NCI-H128 (cell line): ENCODE data around the gene RNU1-1.
"Not testable (repeated sequence)": the region's sequence is repeated elsewhere in the genome, so short reads cannot be mapped to it uniquely, and the experiment has no call there.

Experiments used
- DNase-seq: peaks from one replicate; lab custom pipeline; 2025; ENCODE audit not compliant: unreplicated experiment; lab: John Stamatoyannopoulos, UW

The RNU1-1 gene

GRCh38 chr1:16497474-16497904 is 16.6 kb downstream of the RNU1-1 start:
- DNase-seq, result not testable (repeated sequence)

GRCh38 chr1:16493731-16494130 is 20.4 kb downstream of the RNU1-1 start:
- not testable (repeated sequence) for DNase-seq

GRCh38 chr1:16492937-16493336 is 21.1 kb downstream of the RNU1-1 start:
- not testable (repeated sequence) for DNase-seq

DNA sequence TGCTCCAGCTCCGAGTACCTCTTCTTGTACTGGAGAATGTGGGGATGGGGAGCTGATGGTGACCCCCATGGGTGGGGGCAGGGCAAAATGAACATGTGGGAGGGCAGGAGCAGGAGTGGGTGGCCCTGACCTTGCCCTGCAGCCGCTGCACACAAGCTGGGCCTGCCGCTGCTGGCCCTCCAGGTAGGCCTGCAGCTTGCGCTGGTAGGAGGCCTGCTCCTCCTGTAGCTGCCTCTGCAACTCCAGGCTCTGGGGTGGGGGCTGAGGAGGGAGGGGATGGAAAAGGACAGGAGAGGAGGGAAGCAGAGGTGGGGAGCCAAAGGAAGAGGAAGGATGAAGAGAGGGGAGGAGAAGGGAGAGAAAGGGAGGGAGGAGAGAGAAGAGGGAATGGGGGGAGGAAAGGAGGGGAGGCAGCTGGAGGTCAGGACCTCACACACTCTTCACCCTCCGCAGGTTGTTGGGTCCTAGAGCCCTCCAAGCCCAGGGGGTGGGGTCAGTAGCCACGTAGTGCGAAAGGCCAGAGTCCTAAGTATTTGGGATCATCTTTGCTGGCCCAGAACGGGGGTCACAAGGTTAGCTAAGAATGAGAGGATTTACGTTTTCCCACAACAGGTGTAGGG is 22.9 kb downstream of the RNU1-1 start:
- DNase-seq, result no peak

- not testable (repeated sequence) for DNase-seq
These were observed 24.7 kb downstream of the RNU1-1 start for GRCh38 chr1:16489195-16489880.

- not testable (repeated sequence) for DNase-seq
These were observed 27.1 kb downstream of the RNU1-1 start for GRCh38 chr1:16487011-16487410.

- DNase-seq, result not testable (repeated sequence)
These were observed 27.8 kb downstream of the RNU1-1 start for GRCh38 chr1:16486316-16486715.

- no peak for DNase-seq
These were observed 29.2 kb downstream of the RNU1-1 start for GRCh38 chr1:16484931-16485330.

GRCh38 chr1:16484501-16484835 is 29.6 kb downstream of the RNU1-1 start:
- DNase-seq, result no peak

- not testable (repeated sequence) for DNase-seq
These were observed 30.2 kb downstream of the RNU1-1 start for GRCh38 chr1:16483639-16484500.

GRCh38 chr1:16483146-16483545 is 30.9 kb downstream of the RNU1-1 start:
- DNase-seq, result not testable (repeated sequence)

- no peak for DNase-seq
These were observed 36.0 kb downstream of the RNU1-1 start for GRCh38 chr1:16478091-16478490.

GRCh38 chr1:16475771-16476770 is 38.0 kb downstream of the RNU1-1 start:
- not testable (repeated sequence) for DNase-seq

DNA sequence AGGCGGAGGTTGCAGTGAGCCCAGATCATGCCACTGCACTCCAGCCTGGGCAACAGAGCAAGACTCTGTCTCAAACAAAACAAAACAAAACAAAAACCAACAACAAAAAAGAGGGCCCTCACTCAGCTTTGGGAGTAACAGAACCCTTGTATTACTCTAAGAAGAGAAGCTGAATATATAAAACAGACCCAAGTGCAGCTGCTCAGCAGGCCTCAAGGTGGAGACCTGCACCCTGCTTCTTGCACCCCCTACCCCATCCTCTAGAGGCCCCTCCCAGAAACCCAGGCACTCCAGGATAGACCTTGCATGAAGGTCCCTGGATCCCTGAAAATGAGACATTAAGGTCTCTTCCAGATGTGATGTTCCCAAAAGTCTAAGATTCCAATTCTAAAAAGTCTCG is 39.2 kb downstream of the RNU1-1 start:
- DNase-seq, result not testable (repeated sequence)

- DNase-seq, result no peak
These were observed 39.8 kb downstream of the RNU1-1 start for GRCh38 chr1:16474166-16474800.

DNA sequence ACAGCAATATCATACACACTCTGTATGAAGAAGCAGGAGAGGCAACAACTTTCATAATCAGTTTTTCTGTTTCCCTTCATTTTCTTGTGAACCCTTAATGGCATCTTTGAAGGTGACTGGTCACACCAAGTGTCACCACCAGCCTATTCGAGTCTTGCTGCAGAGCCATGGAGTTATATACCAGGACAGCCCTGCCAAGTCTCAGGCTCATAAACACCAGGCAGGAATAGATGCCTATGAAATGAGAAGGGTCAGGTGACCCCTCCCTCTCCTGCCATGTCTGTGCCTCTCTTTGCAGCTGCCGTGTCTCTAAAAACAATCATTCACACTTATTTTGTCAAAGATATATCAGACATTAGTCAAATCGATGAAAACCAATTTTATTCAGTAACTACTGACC is 45.5 kb downstream of the RNU1-1 start:
- DNase-seq, result no peak

GRCh38 chr1:16464917-16465625 is 49.0 kb downstream of the RNU1-1 start:
- no peak for DNase-seq
